Fibroblast of villous mesenchyme (primary cell): ENCODE results near the gene MIP. TPM values are rescaled to one million over a fixed set of nuclear protein-coding genes. Genes with fewer than 3 reads are reported as not detected.
A peak's percentile ranks its signal among the peaks of the same experiment; 100 is the strongest.

Experiments used
- DNase-seq: peaks from one replicate; pipeline ENCODE4 v3.0.0-alpha.2; 2010; ENCODE audit warnings: low read depth
- H3K4me3 ChIP-seq: 2 replicates; pipeline ENCODE4 v1.5.1; 2011; ENCODE audit warnings: low read depth, mild to moderate bottlenecking, low read length
- CTCF ChIP-seq: IDR thresholded peaks from 2 replicates; pipeline ENCODE4 v1.5.1; 2012; ENCODE audit warnings: low read depth, mild to moderate bottlenecking, low read length; ENCODE audit not compliant: insufficient read depth
- total RNA-seq: library from RNA; depleted of rRNA; stranded (reverse); fragments of >200 nt; gene quantifications from 2 replicates; pipeline ENCODE4 v1.2.3, GENCODE V29; 2012

Gene MIP
- total RNA-seq, 1 donor = not detected

DNA sequence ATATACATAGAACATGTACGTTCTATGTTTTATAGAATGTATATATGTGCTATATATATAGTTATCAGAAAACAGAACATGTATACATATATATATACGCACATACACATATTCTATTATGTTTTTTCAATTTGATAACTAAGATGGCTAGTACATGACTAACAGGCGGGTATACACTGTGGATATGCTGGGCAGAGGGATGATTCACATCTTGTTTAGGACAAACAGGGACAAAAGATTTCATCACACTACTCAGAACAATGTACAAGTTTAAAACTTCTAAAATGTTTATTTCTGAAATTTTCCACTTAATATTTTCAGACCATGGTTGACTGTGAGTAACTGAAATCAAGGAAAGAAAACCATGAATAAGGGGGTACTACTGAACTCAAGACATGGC is 22.6 kb downstream of the MIP start:
- peak; percentile 23 for DNase-seq
- no peak for TF ChIP-seq CTCF
- H3K4me3 ChIP-seq = no peak overlapping the region

DNA sequence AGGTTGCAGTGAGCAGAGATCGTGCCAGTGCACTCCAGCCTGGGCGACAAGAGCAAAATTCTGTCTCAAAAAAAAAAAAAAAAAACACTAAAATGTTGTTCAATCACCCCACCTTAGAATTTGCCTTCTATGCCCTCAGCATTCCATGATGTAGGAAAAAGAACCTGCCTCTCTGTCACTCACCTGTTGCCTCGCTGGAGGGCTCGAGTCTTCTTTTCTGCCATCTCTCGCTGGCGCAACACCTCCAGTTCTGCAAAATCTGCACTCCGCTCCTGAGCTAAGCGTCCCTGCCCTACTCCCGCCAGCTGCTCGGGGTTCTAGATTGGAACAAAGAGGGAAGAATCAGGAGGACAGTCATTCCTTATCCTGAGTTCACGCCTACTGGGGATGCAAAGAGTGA is 23.2 kb downstream of the MIP start:
- no peak for TF ChIP-seq CTCF
- DNase-seq = no peak
- H3K4me3 ChIP-seq = no peak overlapping the region

- no peak for TF ChIP-seq CTCF
- H3K4me3 ChIP-seq = no peak overlapping the region
- DNase-seq = no peak
These were observed 28.5 kb downstream of the MIP start for GRCh38 chr12:56425940-56426438.

GRCh38 chr12:56425193-56425592 is 29.3 kb downstream of the MIP start:
- H3K4me3 ChIP-seq = no peak overlapping the region
- no peak for TF ChIP-seq CTCF
- no peak for DNase-seq

DNA sequence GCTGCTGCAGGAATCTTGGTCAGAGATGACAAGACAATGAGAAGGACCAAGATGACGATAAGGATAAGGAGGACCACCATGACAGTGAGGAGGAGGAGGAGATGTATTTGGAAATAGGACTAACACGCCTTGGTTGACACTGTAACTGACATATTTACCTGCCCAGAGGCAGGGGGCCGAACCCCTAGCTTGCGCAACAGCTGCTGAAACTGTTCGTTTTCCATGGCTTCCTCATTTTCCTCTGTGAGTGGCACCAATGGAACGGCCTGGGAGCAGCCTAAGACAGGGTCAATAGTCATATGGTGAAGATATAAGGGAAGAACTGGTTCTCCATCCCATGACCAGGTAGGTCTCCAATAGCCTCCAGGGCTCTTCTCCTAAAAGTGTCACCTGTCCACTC is 34.0 kb downstream of the MIP start:
- DNase-seq = no peak
- H3K4me3 ChIP-seq = no peak overlapping the region
- no peak for TF ChIP-seq CTCF

- no peak overlapping the region for H3K4me3 ChIP-seq
- DNase-seq = no peak
- no peak for TF ChIP-seq CTCF
These were observed 36.7 kb downstream of the MIP start for GRCh38 chr12:56417739-56418138.

DNA sequence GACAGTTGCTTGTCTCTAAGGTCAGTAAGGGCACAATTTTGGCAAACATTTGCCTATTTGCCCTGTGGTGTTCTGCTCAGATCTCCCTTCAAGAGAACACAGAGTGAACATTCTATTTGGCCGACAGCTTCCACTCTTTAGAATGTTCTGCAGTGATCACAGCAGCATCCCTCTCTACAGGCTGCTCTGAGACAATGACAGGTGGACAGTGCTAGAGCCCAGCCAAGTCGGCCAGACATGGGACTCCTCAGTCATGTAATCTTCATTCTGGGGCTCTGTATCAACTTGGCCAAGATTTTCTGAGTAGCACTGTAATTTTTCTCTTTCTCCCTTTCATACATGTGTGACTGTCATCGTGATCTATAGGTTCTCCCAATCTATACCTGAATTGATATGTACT is 40.1 kb downstream of the MIP start:
- no peak for TF ChIP-seq CTCF
- no peak for DNase-seq
- no peak overlapping the region for H3K4me3 ChIP-seq
